GM18870 (cell line): ENCODE results near the gene COX7A1.
"Not testable (repeated sequence)": the region's sequence is repeated elsewhere in the genome, so short reads cannot be mapped to it uniquely, and the experiment has no call there.

ENCODE experiments used
- ATAC-seq: cut with Tn5 transposase; IDR thresholded peaks from one replicate; pipeline ENCODE4 v1.9.1; 2021; ENCODE audit warnings: moderate library complexity; ENCODE audit not compliant: unreplicated experiment

Gene COX7A1

GRCh38 chr19:36152352-36153091, at the start of gene COX7A1:
Gene COX7A1, minus strand, starts transcription at chr19:36152447. Its CDS starts 40 bp downstream, at chr19:36152407.
- no peak for ATAC-seq

- ATAC-seq, result no peak
Measured at GRCh38 chr19:36201684-36202083, 49.4 kb upstream of the COX7A1 start.

- no peak for ATAC-seq
Measured at GRCh38 chr19:36198119-36198518, 45.9 kb upstream of the COX7A1 start.

GRCh38 chr19:36196249-36196648, 44.0 kb upstream of the COX7A1 start:
- no peak for ATAC-seq

- ATAC-seq, result not testable (repeated sequence)
Measured at GRCh38 chr19:36186722-36187121, 34.5 kb upstream of the COX7A1 start.

- ATAC-seq, result no peak
Measured at GRCh38 chr19:36183245-36183628, 31.0 kb upstream of the COX7A1 start.

GRCh38 chr19:36182612-36183244, 30.5 kb upstream of the COX7A1 start:
- ATAC-seq, result no peak

GRCh38 chr19:36179077-36179476, 26.8 kb upstream of the COX7A1 start:
- not testable (repeated sequence) for ATAC-seq

- ATAC-seq, result not testable (repeated sequence)
Measured at GRCh38 chr19:36173846-36174245, 21.6 kb upstream of the COX7A1 start.

- ATAC-seq, result no peak
Measured at GRCh38 chr19:36172852-36173251, 20.6 kb upstream of the COX7A1 start.

GRCh38 chr19:36169084-36169760, 17.0 kb upstream of the COX7A1 start:
- ATAC-seq, result no peak

- no peak for ATAC-seq
Measured at GRCh38 chr19:36163813-36164212, 11.6 kb upstream of the COX7A1 start.

- ATAC-seq, result no peak
Measured at GRCh38 chr19:36160821-36161596, 8.8 kb upstream of the COX7A1 start.

- no peak for ATAC-seq
Measured at GRCh38 chr19:36153126-36153525, 879 bp upstream of the COX7A1 start.

GRCh38 chr19:36152019-36152351, 262 bp downstream of the COX7A1 start:
- no peak for ATAC-seq

- ATAC-seq, result no peak
Measured at GRCh38 chr19:36151144-36152018, 866 bp downstream of the COX7A1 start.

- no peak for ATAC-seq
Measured at GRCh38 chr19:36150586-36150985, 1.7 kb downstream of the COX7A1 start.

- no peak for ATAC-seq
Measured at GRCh38 chr19:36149673-36150406, 2.4 kb downstream of the COX7A1 start.

- no peak for ATAC-seq
Measured at GRCh38 chr19:36144624-36145023, 7.6 kb downstream of the COX7A1 start.

GRCh38 chr19:36142496-36142895, 9.8 kb downstream of the COX7A1 start:
- no peak for ATAC-seq
